CD4-positive, alpha-beta T cell (primary cell): ENCODE results near the gene ENAH. TPM values are rescaled to one million over a fixed set of nuclear protein-coding genes. Genes with fewer than 3 reads are reported as not detected.
"Not testable (repeated sequence)": the region's sequence is repeated elsewhere in the genome, so short reads cannot be mapped to it uniquely, and the experiment has no call there.

Source experiments
- ATAC-seq: fragments of 200-7000 bp; cut with Tn5 transposase; one replicate; pipeline ENCODE4 v1.10.0; 2022; ENCODE audit warnings: mild to moderate bottlenecking; ENCODE audit not compliant: poor library complexity
- CTCF ChIA-PET: fragments of 350-600 bp; sonication (Branson Sonifier 250); formaldehyde crosslinking; loops from one replicate; lab custom pipeline; 2021; ENCODE audit warnings: antibody characterized with exemption, inconsistent platforms; lab: Charles Lee
- POLR2A ChIA-PET: fragments of 350-600 bp; sonication (Branson Sonifier 250); formaldehyde crosslinking; loops from one replicate; lab custom pipeline; 2021; ENCODE audit warnings: antibody characterized with exemption, inconsistent platforms; lab: Charles Lee
- DNase-seq, 14 experiments: peaks; one replicate each; pipeline ENCODE4 v3.0.0-alpha.2; 2013 to 2020; ENCODE audit warnings: mixed read lengths in 2 of 14
- H3K27ac ChIP-seq, 2 donors: one replicate each; pipeline versions ENCODE4 v1.5.1 to v1.7.0; 2013; ENCODE audit warnings: low read length in 2 of 2, low read depth in 1 of 2, mild to moderate bottlenecking in 1 of 2
- H3K27me3 ChIP-seq, 2 experiments: 1 replicate in 1 of 2; 2 replicates in 1 of 2; pipeline versions ENCODE4 v1.6.1 to v1.7.0; 2013; ENCODE audit warnings: low read length in 2 of 2, control low read depth in 1 of 2, mild to moderate bottlenecking in 1 of 2, moderate library complexity in 1 of 2; ENCODE audit not compliant: insufficient read depth in 2 of 2, control insufficient read depth in 1 of 2
- H3K36me3 ChIP-seq: one replicate; pipeline ENCODE4 v1.6.1; 2013; ENCODE audit warnings: low read length, control low read depth; ENCODE audit not compliant: insufficient read depth
- H3K4me1 ChIP-seq: one replicate; pipeline ENCODE4 v1.6.1; 2013; ENCODE audit warnings: low read length, control low read depth; ENCODE audit not compliant: insufficient read depth
- H3K4me3 ChIP-seq: one replicate; pipeline ENCODE4 v1.5.1; 2013; ENCODE audit warnings: mild to moderate bottlenecking, low read length, moderate library complexity
- H3K9me3 ChIP-seq, 2 experiments: 1 replicate in 1 of 2; 2 replicates in 1 of 2; pipeline versions ENCODE4 v1.6.1 to v1.7.0; 2013; ENCODE audit warnings: low read length in 2 of 2, mild to moderate bottlenecking in 2 of 2, control low read depth in 1 of 2, moderate library complexity in 1 of 2; ENCODE audit not compliant: control insufficient read depth in 1 of 2, insufficient read depth in 1 of 2
- H3K27ac Mint-ChIP-seq: one replicate; pipeline ENCODE4 v1.8.0; 2020; ENCODE audit warnings: mixed read lengths
- H3K27me3 Mint-ChIP-seq: one replicate; pipeline ENCODE4 v1.8.0; 2021; ENCODE audit warnings: mixed read lengths
- H3K36me3 Mint-ChIP-seq: one replicate; pipeline ENCODE4 v1.8.0; 2021; ENCODE audit warnings: low read depth, mixed read lengths
- H3K4me1 Mint-ChIP-seq: one replicate; pipeline ENCODE4 v1.8.0; 2021; ENCODE audit warnings: low read depth, mixed read lengths
- H3K4me3 Mint-ChIP-seq: one replicate; pipeline ENCODE4 v1.8.0; 2020; ENCODE audit warnings: mild to moderate bottlenecking, mixed read lengths
- H3K9me3 Mint-ChIP-seq: one replicate; pipeline ENCODE4 v1.8.0; 2020; ENCODE audit warnings: mixed read lengths
- intact Hi-C, 2 experiments: fragments of 100-400 bp; cut with DNase I in 1 of 2; cut with micrococcal nuclease in 1 of 2; formaldehyde crosslinking; loops; one replicate each; pipeline versions ENCODE4 v1.15.1 to v1.9.0; 2023 to 2025; cut with DNase I, micrococcal nuclease
- total RNA-seq, 174 experiments: library from RNA in 2 of 174; stranded (reverse) in 2 of 174; gene quantifications; one replicate each; pipeline ENCODE4 v1.2.3 and lab custom pipeline; 2021 to 2026
- TF ChIP-seq, protein P1 (sequence below): fragments of 200-600 bp; IDR thresholded peaks from one replicate; pipeline ENCODE4 v1.8.0; 2022; ENCODE audit warnings: antibody characterized with exemption, mild to moderate bottlenecking

Gene ENAH
- total RNA-seq, 2 experiments from 2014 or later = not detected

GRCh38 chr1:225638853-225639252, 14.1 kb downstream of the ENAH start:
- Histone ChIP-seq H3K4me1 (no peaks in the 10 kb centered on the region), H3K36me3 (no peaks in the 10 kb centered on the region), H3K9me3 (peaks cover 0 to 3% of the 10 kb centered on the region in 2 experiments), H3K4me3 (no peak overlapping the region), H3K27me3 (no peaks in the 10 kb centered on the region), H3K27ac (no peak overlapping the region)
- ATAC-seq (no peak), DNase-seq (no peak)
- H3K27me3 Mint-ChIP-seq = peaks cover 11% of the 10 kb centered on the region
- CTCF ChIA-PET = no interaction called here
- H3K4me3 Mint-ChIP-seq = no peak overlapping the region
- no peaks in the 10 kb centered on the region for H3K36me3 Mint-ChIP-seq
- H3K27ac Mint-ChIP-seq = no peak overlapping the region
- no peaks in the 10 kb centered on the region for H3K9me3 Mint-ChIP-seq
- intact Hi-C loops = no loop called here
- POLR2A ChIA-PET = no interaction called here
- TF ChIP-seq, protein P1, sequence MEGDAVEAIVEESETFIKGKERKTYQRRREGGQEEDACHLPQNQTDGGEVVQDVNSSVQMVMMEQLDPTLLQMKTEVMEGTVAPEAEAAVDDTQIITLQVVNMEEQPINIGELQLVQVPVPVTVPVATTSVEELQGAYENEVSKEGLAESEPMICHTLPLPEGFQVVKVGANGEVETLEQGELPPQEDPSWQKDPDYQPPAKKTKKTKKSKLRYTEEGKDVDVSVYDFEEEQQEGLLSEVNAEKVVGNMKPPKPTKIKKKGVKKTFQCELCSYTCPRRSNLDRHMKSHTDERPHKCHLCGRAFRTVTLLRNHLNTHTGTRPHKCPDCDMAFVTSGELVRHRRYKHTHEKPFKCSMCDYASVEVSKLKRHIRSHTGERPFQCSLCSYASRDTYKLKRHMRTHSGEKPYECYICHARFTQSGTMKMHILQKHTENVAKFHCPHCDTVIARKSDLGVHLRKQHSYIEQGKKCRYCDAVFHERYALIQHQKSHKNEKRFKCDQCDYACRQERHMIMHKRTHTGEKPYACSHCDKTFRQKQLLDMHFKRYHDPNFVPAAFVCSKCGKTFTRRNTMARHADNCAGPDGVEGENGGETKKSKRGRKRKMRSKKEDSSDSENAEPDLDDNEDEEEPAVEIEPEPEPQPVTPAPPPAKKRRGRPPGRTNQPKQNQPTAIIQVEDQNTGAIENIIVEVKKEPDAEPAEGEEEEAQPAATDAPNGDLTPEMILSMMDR = no peak
- no peaks in the 10 kb centered on the region for H3K4me1 Mint-ChIP-seq

- Mint-ChIP-seq H3K9me3 (no peaks in the 10 kb centered on the region), H3K27ac (no peak overlapping the region), H3K4me3 (no peak overlapping the region), H3K27me3 (peaks cover 8% of the 10 kb centered on the region), H3K36me3 (no peaks in the 10 kb centered on the region), H3K4me1 (no peaks in the 10 kb centered on the region)
- DNase-seq (no peak), ATAC-seq (no peak)
- CTCF ChIA-PET = interaction anchor here (1.4 kb wide), 1 partner anchor 37 kb away, joined by 3 read pairs; no protein-coding TSS in a partner anchor
- POLR2A ChIA-PET = no interaction called here
- Histone ChIP-seq H3K36me3 (no peaks in the 10 kb centered on the region), H3K4me3 (no peak overlapping the region), H3K27ac (no peak overlapping the region), H3K9me3 (peaks cover 0 to 3% of the 10 kb centered on the region in 2 experiments), H3K4me1 (no peaks in the 10 kb centered on the region), H3K27me3 (no peaks in the 10 kb centered on the region)
- TF ChIP-seq, protein P1 = no peak
- intact Hi-C loops = no loop called here
These were observed 15.2 kb downstream of the ENAH start for GRCh38 chr1:225637651-225638199.

DNA sequence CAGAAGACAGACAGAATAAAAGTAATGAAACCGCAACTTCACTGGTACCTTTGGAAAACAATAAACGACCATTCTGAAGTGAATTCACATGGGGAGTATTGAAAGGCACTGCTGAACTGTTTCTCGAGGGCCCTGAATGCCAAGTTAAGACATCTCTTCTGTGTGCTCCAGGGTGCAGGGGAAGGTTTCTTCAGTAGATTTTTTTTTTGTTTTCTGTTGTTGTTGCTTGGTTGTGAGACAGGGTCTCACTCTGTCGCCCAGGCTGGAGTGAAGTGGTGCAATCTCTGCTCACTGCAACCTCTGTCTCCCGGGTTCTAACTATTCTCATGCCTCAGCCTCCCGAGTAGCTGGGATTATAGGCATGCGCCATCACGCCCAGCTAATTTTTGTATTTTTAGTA, 15.9 kb downstream of the ENAH start:
- H3K4me3 ChIP-seq, H3K27me3 Mint-ChIP-seq, H3K4me3 Mint-ChIP-seq, H3K4me1 Mint-ChIP-seq, POLR2A ChIA-PET, H3K4me1 ChIP-seq, H3K36me3 Mint-ChIP-seq, intact Hi-C loops, H3K27ac Mint-ChIP-seq, H3K27me3 ChIP-seq, H3K36me3 ChIP-seq, H3K9me3 Mint-ChIP-seq, H3K27ac ChIP-seq, DNase-seq, H3K9me3 ChIP-seq, ATAC-seq: not testable (repeated sequence)
- CTCF ChIA-PET = interaction anchor here (1.4 kb wide), 1 partner anchor 37 kb away, joined by 3 read pairs; no protein-coding TSS in a partner anchor

GRCh38 chr1:225635649-225636048, 17.3 kb downstream of the ENAH start:
- no peak overlapping the region for H3K4me3 Mint-ChIP-seq
- no peak overlapping the region for H3K27ac Mint-ChIP-seq
- H3K4me1 Mint-ChIP-seq = no peaks in the 10 kb centered on the region
- Histone ChIP-seq H3K4me1 (no peaks in the 10 kb centered on the region), H3K4me3 (no peak overlapping the region), H3K9me3 (peaks cover 0 to 3% of the 10 kb centered on the region in 2 experiments), H3K27me3 (no peaks in the 10 kb centered on the region), H3K36me3 (no peaks in the 10 kb centered on the region), H3K27ac (no peak overlapping the region)
- no peak for DNase-seq
- H3K27me3 Mint-ChIP-seq = peaks cover 3% of the 10 kb centered on the region
- no peaks in the 10 kb centered on the region for H3K36me3 Mint-ChIP-seq
- CTCF ChIA-PET = no interaction called here
- TF ChIP-seq, protein P1 = no peak
- POLR2A ChIA-PET = no interaction called here
- ATAC-seq = no peak
- intact Hi-C loops = no loop called here
- no peaks in the 10 kb centered on the region for H3K9me3 Mint-ChIP-seq

DNA sequence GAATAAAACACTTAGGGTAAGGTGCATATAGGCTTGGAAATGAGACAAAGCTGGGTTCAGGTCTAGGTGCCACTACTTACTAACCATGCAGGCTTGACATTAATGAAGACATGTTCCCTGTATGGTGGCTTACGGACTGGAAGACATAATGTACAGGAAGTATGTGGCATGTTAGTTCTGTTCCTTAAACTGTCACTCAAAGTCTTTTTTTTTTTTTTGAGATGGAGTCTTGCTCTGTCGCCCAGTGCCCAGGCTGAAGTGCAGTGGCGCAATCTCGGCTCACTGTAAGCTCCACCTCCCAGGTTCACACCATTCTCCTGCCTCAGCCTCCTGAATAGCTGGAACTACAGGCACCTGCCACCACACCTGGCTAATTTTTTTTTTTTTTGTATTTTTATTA, 20.1 kb downstream of the ENAH start:
- POLR2A ChIA-PET, H3K36me3 Mint-ChIP-seq, H3K4me1 Mint-ChIP-seq, H3K36me3 ChIP-seq, H3K4me3 ChIP-seq, intact Hi-C loops, ATAC-seq, H3K27ac Mint-ChIP-seq, H3K9me3 ChIP-seq, H3K27me3 ChIP-seq, H3K4me3 Mint-ChIP-seq, H3K9me3 Mint-ChIP-seq, H3K4me1 ChIP-seq, H3K27me3 Mint-ChIP-seq, DNase-seq, H3K27ac ChIP-seq: not testable (repeated sequence)
- CTCF ChIA-PET = interaction anchor here (0.7 kb wide), 2 partner anchors 10 to 13 kb away, joined by 4 read pairs; no protein-coding TSS in a partner anchor
